Skeletal muscle tissue (tissue), 4 donors: ENCODE measurements around the gene CDH22. TPM values are rescaled to one million over a fixed set of nuclear protein-coding genes. Genes with fewer than 3 reads are reported as not detected.

Experiments used
- H3K27ac ChIP-seq: one replicate; pipeline ENCODE4 v1.7.0; 2013; ENCODE audit warnings: mild to moderate bottlenecking, low read depth, low read length, inconsistent platforms
- H3K27me3 ChIP-seq, 3 donors: one replicate each; pipeline ENCODE4 v1.7.0; 2013; ENCODE audit warnings: low read length in 3 of 3; ENCODE audit not compliant: control insufficient read depth in 3 of 3, insufficient read depth in 3 of 3
- H3K36me3 ChIP-seq, 3 donors: one replicate each; pipeline ENCODE4 v1.7.0; 2013; ENCODE audit warnings: low read length in 3 of 3; ENCODE audit not compliant: control insufficient read depth in 3 of 3, insufficient read depth in 3 of 3
- H3K4me1 ChIP-seq, 3 donors: one replicate each; pipeline ENCODE4 v1.7.0; 2013; ENCODE audit warnings: low read length in 3 of 3, mild to moderate bottlenecking in 3 of 3; ENCODE audit not compliant: control insufficient read depth in 3 of 3, insufficient read depth in 3 of 3
- H3K4me3 ChIP-seq, 3 donors: one replicate each; pipeline ENCODE4 v1.7.0; 2013; ENCODE audit warnings: low read length in 3 of 3
- H3K9ac ChIP-seq, 3 donors: one replicate each; pipeline ENCODE4 v1.7.0; 2013; ENCODE audit warnings: low read length in 3 of 3, mild to moderate bottlenecking in 3 of 3, moderate library complexity in 2 of 3, low read depth in 1 of 3
- H3K9me3 ChIP-seq, 3 donors: one replicate each; pipeline ENCODE4 v1.7.0; 2013; ENCODE audit warnings: low read length in 3 of 3; ENCODE audit not compliant: control insufficient read depth in 3 of 3
- total RNA-seq: library from RNA; depleted of rRNA; stranded (reverse); fragments of >200 nt; gene quantifications from one replicate; pipeline ENCODE4 v1.2.3, GENCODE V29; 2014
- donor health status: Osteomylitis.

CDH22 gene
- total RNA-seq, 1 donor from 2014 or later, result 0.52 TPM

GRCh38 chr20:46285740-46286139, 22.6 kb downstream of the CDH22 start:
- Histone ChIP-seq H3K4me3 (no peak overlapping the region), H3K9ac (no peak overlapping the region), H3K27me3 (peaks cover 49 to 73% (median 60%) of the 10 kb centered on the region in 3 donors), H3K36me3 (no peaks in the 10 kb centered on the region), H3K4me1 (no peaks in the 10 kb centered on the region), H3K9me3 (no peaks in the 10 kb centered on the region), H3K27ac (no peak overlapping the region)

GRCh38 chr20:46285072-46285471, 23.2 kb downstream of the CDH22 start:
- Histone ChIP-seq H3K9ac (no peak overlapping the region), H3K9me3 (no peaks in the 10 kb centered on the region), H3K4me1 (no peaks in the 10 kb centered on the region), H3K4me3 (no peak overlapping the region), H3K27me3 (peaks cover 53 to 75% (median 65%) of the 10 kb centered on the region in 3 donors), H3K36me3 (no peaks in the 10 kb centered on the region), H3K27ac (no peak overlapping the region)

GRCh38 chr20:46284040-46284427, 24.3 kb downstream of the CDH22 start:
- no peaks in the 10 kb centered on the region for H3K36me3 ChIP-seq
- H3K9me3 ChIP-seq, result no peaks in the 10 kb centered on the region
- H3K4me3 ChIP-seq, result no peak overlapping the region
- no peak overlapping the region for H3K27ac ChIP-seq
- H3K9ac ChIP-seq, result no peak overlapping the region
- H3K27me3 ChIP-seq, result peaks cover 57 to 73% (median 65%) of the 10 kb centered on the region in 3 donors
- H3K4me1 ChIP-seq, result no peaks in the 10 kb centered on the region

GRCh38 chr20:46283426-46284039, 24.8 kb downstream of the CDH22 start:
- Histone ChIP-seq H3K4me1 (no peaks in the 10 kb centered on the region), H3K9ac (no peak overlapping the region), H3K9me3 (no peaks in the 10 kb centered on the region), H3K27ac (no peak overlapping the region), H3K4me3 (no peak overlapping the region), H3K36me3 (no peaks in the 10 kb centered on the region), H3K27me3 (peaks cover 58 to 71% (median 67%) of the 10 kb centered on the region in 3 donors)

- Histone ChIP-seq H3K4me1 (no peaks in the 10 kb centered on the region), H3K9ac (no peak overlapping the region), H3K36me3 (no peaks in the 10 kb centered on the region), H3K9me3 (no peaks in the 10 kb centered on the region), H3K27me3 (peaks cover 61 to 72% (median 68%) of the 10 kb centered on the region in 3 donors), H3K27ac (no peak overlapping the region), H3K4me3 (no peak overlapping the region)
Observed at GRCh38 chr20:46282669-46283068, 25.6 kb downstream of the CDH22 start.

GRCh38 chr20:46279103-46279502, 29.2 kb downstream of the CDH22 start:
- H3K27ac ChIP-seq, result no peak overlapping the region
- H3K36me3 ChIP-seq, result no peaks in the 10 kb centered on the region
- peaks cover 43 to 62% (median 43%) of the 10 kb centered on the region in 3 donors for H3K27me3 ChIP-seq
- no peaks in the 10 kb centered on the region for H3K4me1 ChIP-seq
- H3K4me3 ChIP-seq, result no peak overlapping the region
- no peak overlapping the region for H3K9ac ChIP-seq
- no peaks in the 10 kb centered on the region for H3K9me3 ChIP-seq

GRCh38 chr20:46277602-46278001, 30.7 kb downstream of the CDH22 start:
- Histone ChIP-seq H3K4me1 (no peaks in the 10 kb centered on the region), H3K9me3 (peaks cover 0 to under 1% (median 0%) of the 10 kb centered on the region in 3 donors), H3K27me3 (peaks cover 30 to 55% (median 38%) of the 10 kb centered on the region in 3 donors)

GRCh38 chr20:46276531-46276930, 31.8 kb downstream of the CDH22 start:
- Histone ChIP-seq H3K36me3 (no peaks in the 10 kb centered on the region), H3K4me1 (no peaks in the 10 kb centered on the region), H3K27me3 (peaks cover 24 to 45% (median 33%) of the 10 kb centered on the region in 3 donors), H3K9ac (no peak overlapping the region), H3K27ac (no peak overlapping the region), H3K4me3 (no peak overlapping the region), H3K9me3 (peaks cover 2 to 3% (median 3%) of the 10 kb centered on the region in 3 donors)

More at GRCh38 chr20:46277602-46278001, 30.7 kb downstream of the CDH22 start:
- Histone ChIP-seq H3K4me3 (no peak overlapping the region), H3K9ac (no peak overlapping the region), H3K36me3 (no peaks in the 10 kb centered on the region), H3K27ac (no peak overlapping the region)

GRCh38 chr20:46275091-46275490, 33.2 kb downstream of the CDH22 start:
- no peak overlapping the region for H3K4me3 ChIP-seq
- H3K36me3 ChIP-seq, result no peaks in the 10 kb centered on the region
- no peak overlapping the region for H3K27ac ChIP-seq
- no peak overlapping the region for H3K9ac ChIP-seq
- H3K9me3 ChIP-seq, result peaks cover 2 to 3% (median 3%) of the 10 kb centered on the region in 3 donors
- H3K4me1 ChIP-seq, result peaks cover 0 to 2% (median 0%) of the 10 kb centered on the region in 3 donors
- H3K27me3 ChIP-seq, result peaks cover 13 to 39% (median 32%) of the 10 kb centered on the region in 3 donors

- H3K36me3 ChIP-seq, result no peaks in the 10 kb centered on the region
- no peak overlapping the region for H3K4me3 ChIP-seq
- H3K9me3 ChIP-seq, result peaks cover 2 to 3% (median 3%) of the 10 kb centered on the region in 3 donors
- H3K27ac ChIP-seq, result no peak overlapping the region
- peaks cover 0 to 2% (median 0%) of the 10 kb centered on the region in 3 donors for H3K4me1 ChIP-seq
- H3K27me3 ChIP-seq, result peaks cover 23 to 42% (median 30%) of the 10 kb centered on the region in 3 donors
- no peak overlapping the region for H3K9ac ChIP-seq
Observed at GRCh38 chr20:46273717-46274116, 34.6 kb downstream of the CDH22 start.
